K562 (cell line): Measurements from ENCODE around the gene ASCC1. TPM values are rescaled to one million over a fixed set of nuclear protein-coding genes. Genes with fewer than 3 reads are reported as not detected.

Source experiments
- ATF4 ChIP-seq: fragments of 450-650 bp; formaldehyde crosslinking; IDR thresholded peaks from 2 replicates; pipeline ENCODE4 v1.4.0; 2022; ENCODE audit warnings: mild to moderate bottlenecking, moderate library complexity
- DPF2 ChIP-seq: fragments of 450-650 bp; IDR thresholded peaks from 2 replicates; pipeline ENCODE4 v1.6.1; 2016
- EP300 ChIP-seq: IDR thresholded peaks from 2 replicates; pipeline ENCODE4 v1.6.1; 2012; ENCODE audit warnings: low read length, improper control_type of control experiment
- FOSL1 ChIP-seq: fragments of 200-800 bp; sonication (Bioruptor generic); conservative IDR thresholded peaks from 2 replicates; pipeline ENCODE4 v1.6.1; 2016; ENCODE audit warnings: missing genetic modification characterization, missing compliant biosample characterization
- FOXP1 ChIP-seq: sonication (generic); formaldehyde crosslinking; IDR thresholded peaks from 2 replicates; pipeline ENCODE4 v1.8.0; 2022; ENCODE audit warnings: mild to moderate bottlenecking, missing genetic modification reagents
- HDAC1 ChIP-seq, 2 experiments: fragments of 450-650 bp; IDR thresholded peaks; 2 replicates each; pipeline ENCODE4 v1.6.1; 2016 to 2017; ENCODE audit warnings: inconsistent platforms in 1 of 2, mild to moderate bottlenecking in 1 of 2, moderate library complexity in 1 of 2
- HDAC3 ChIP-seq: fragments of 450-650 bp; IDR thresholded peaks from 2 replicates; pipeline ENCODE4 v1.6.1; 2018; ENCODE audit warnings: borderline replicate concordance, mild to moderate bottlenecking, moderate library complexity; ENCODE audit not compliant: partially characterized antibody
- JUND ChIP-seq, 2 experiments: IDR thresholded peaks; 2 replicates in 1 of 2; 3 replicates in 1 of 2; pipeline ENCODE4 v1.6.1; 2011; ENCODE audit warnings: borderline replicate concordance in 2 of 2, low read depth in 2 of 2, low read length in 2 of 2, improper control_type of control experiment in 1 of 2, missing biosample characterization in 1 of 2, missing genetic modification characterization in 1 of 2, missing genetic modification reagents in 1 of 2
- KLF13 ChIP-seq: fragments of 450-650 bp; IDR thresholded peaks from 2 replicates; pipeline ENCODE4 v1.6.1; 2016; ENCODE audit warnings: missing genetic modification characterization, low read depth, mild to moderate bottlenecking, missing compliant biosample characterization, moderate library complexity, borderline replicate concordance
- LCOR ChIP-seq: sonication (generic); formaldehyde crosslinking; IDR thresholded peaks from 2 replicates; pipeline ENCODE4 v1.8.0; 2022; ENCODE audit warnings: mild to moderate bottlenecking, missing genetic modification reagents
- MTA1 ChIP-seq: fragments of 450-650 bp; IDR thresholded peaks from 2 replicates; pipeline ENCODE4 v1.6.1; 2017; ENCODE audit warnings: borderline replicate concordance
- NBN ChIP-seq: fragments of 450-650 bp; IDR thresholded peaks from 2 replicates; pipeline ENCODE4 v1.6.1; 2016; ENCODE audit warnings: low read depth, mild to moderate bottlenecking
- NFE2 ChIP-seq: IDR thresholded peaks from 2 replicates; pipeline ENCODE4 v1.6.1; 2014; ENCODE audit warnings: antibody characterized with exemption, low read depth
- RBM34 ChIP-seq: fragments of 200-400 bp; formaldehyde crosslinking; IDR thresholded peaks from 2 replicates; pipeline ENCODE4 v1.6.1; 2018; ENCODE audit warnings: low read length, borderline replicate concordance; ENCODE audit not compliant: insufficient read depth
- SMARCE1 ChIP-seq: fragments of 450-650 bp; IDR thresholded peaks from 2 replicates; pipeline ENCODE4 v1.7.1; 2016; ENCODE audit warnings: mild to moderate bottlenecking
- SOX6 ChIP-seq: fragments of 450-650 bp; IDR thresholded peaks from 2 replicates; pipeline ENCODE4 v1.6.1; 2014; ENCODE audit warnings: mild to moderate bottlenecking
- USF1 ChIP-seq: sonication (generic); formaldehyde crosslinking; IDR thresholded peaks from 2 replicates; pipeline ENCODE4 v1.9.0; 2022; ENCODE audit warnings: mild to moderate bottlenecking, missing genetic modification reagents
- ZBTB7A ChIP-seq: IDR thresholded peaks from 2 replicates; pipeline ENCODE4 v1.6.1; 2011; ENCODE audit warnings: low read depth, mild to moderate bottlenecking, low read length, moderate library complexity, borderline replicate concordance; ENCODE audit not compliant: control insufficient read depth
- ZFP91 ChIP-seq: sonication (generic); formaldehyde crosslinking; IDR thresholded peaks from 2 replicates; pipeline ENCODE4 v1.8.0; 2022; ENCODE audit warnings: mild to moderate bottlenecking, missing genetic modification reagents
- ZNF24 ChIP-seq: fragments of 450-650 bp; IDR thresholded peaks from 2 replicates; pipeline ENCODE4 v1.6.1; 2016
- ZNF280A ChIP-seq: fragments of 450-650 bp; IDR thresholded peaks from 2 replicates; pipeline ENCODE4 v1.6.1; 2018; ENCODE audit warnings: mild to moderate bottlenecking, low read depth; ENCODE audit not compliant: partially characterized antibody
- ZNF316 ChIP-seq: fragments of 450-650 bp; IDR thresholded peaks from 2 replicates; pipeline ENCODE4 v1.6.1; 2016
- ZNF707 ChIP-seq: fragments of 250-450 bp; sonication (Bioruptor Pico); conservative IDR thresholded peaks from 2 replicates; pipeline ENCODE4 v1.8.0; 2022; ENCODE audit warnings: inconsistent platforms, mild to moderate bottlenecking, moderate library complexity
- ZNF785 ChIP-seq: fragments of 250-450 bp; sonication (Bioruptor Pico); IDR thresholded peaks from 2 replicates; pipeline ENCODE4 v1.4.0; 2020; ENCODE audit warnings: mild to moderate bottlenecking
- polyA plus RNA-seq, 8 experiments: library from polyadenylated mRNA; depleted of rRNA in 4 of 8; stranded (reverse) in 5 of 8; unstranded in 3 of 8; fragments of >200 nt; fragmentation: Nextera tagmentation in 2 of 8; fragmentation: Illumina TruSeq in 1 of 8; extraction: Ambion mirVana in 2 of 8; extraction: Trizol in 1 of 8; gene quantifications; 2 replicates each; pipeline versions ENCODE4 v1.2.1 to v1.2.3, GENCODE V29; 2011 to 2014; ENCODE audit warnings: inconsistent platforms in 1 of 8, missing spikeins in 1 of 8
- total RNA-seq, 7 experiments: library from RNA; depleted of rRNA in 6 of 7; stranded (reverse); fragments of >200 nt in 6 of 7; fragmentation: Illumina TruSeq in 2 of 7; extraction: Trizol in 2 of 7; gene quantifications; 2 replicates each; pipeline versions ENCODE4 v1.2.1 to v1.2.3, GENCODE V29; 2011 to 2021; ENCODE audit warnings: low replicate concordance in 1 of 7

The ASCC1 gene
- total and polyA plus RNA-seq, 9 of the 15 experiments (the other 6 are each of a cell fraction or from before 2014, with no cell fraction given) = 31.7 to 73.3 (median 52.8) TPM

- peak; percentile 77; the same call in 1 of the 2 replicates for TF ChIP-seq NBN
- 0 out of 2 replicates have a peak, but pooled peaks have one; percentile 22 for TF ChIP-seq ATF4 (CRISPR knock-in tag)
- peak; percentile 22; the same call in 1 of the 2 replicates for TF ChIP-seq LCOR (CRISPR knock-in tag)
- TF ChIP-seq FOXP1 (CRISPR knock-in tag) = 0 out of 2 replicates have a peak, but pooled peaks have one; percentile 47
- TF ChIP-seq RBM34 = no peak
- TF ChIP-seq ZFP91 (CRISPR knock-in tag) = no peak
- no peak for TF ChIP-seq KLF13 (tag)
- peak; percentile 80; the same call in 1 of the 2 replicates for TF ChIP-seq MTA1
- peak in 1 of 2 experiments; percentile 75; a peak in 1 of 4 replicates for TF ChIP-seq HDAC1 (IDR thresholded peaks at IDR 0.05)
- peak; percentile 59; the same call in 1 of the 2 replicates for TF ChIP-seq ZBTB7A
- TF ChIP-seq SOX6 = peak; percentile 88
- no peak for TF ChIP-seq ZNF316
- no peak for TF ChIP-seq ZNF707 (CRISPR knock-in tag)
- TF ChIP-seq ZNF785 (CRISPR knock-in tag) = no peak
- TF ChIP-seq JUND (IDR thresholded peaks at IDR 0.05; ENCODE audit: borderline replicate concordance, low read depth, low read length) = peak; percentile 30; the same call in 1 of the 2 replicates
- TF ChIP-seq JUND (tag; IDR thresholded peaks at IDR 0.05; ENCODE audit: borderline replicate concordance, low read depth, low read length) = peak; percentile 54; the same call in 1 of the 3 replicates
- TF ChIP-seq SMARCE1 = peak; percentile 93; the same call in 1 of the 2 replicates
- TF ChIP-seq HDAC3 = peak; percentile 79
- peak; percentile 84 for TF ChIP-seq DPF2
- TF ChIP-seq FOSL1 = peak; percentile 25; the same call in 1 of the 2 replicates
- TF ChIP-seq USF1 (CRISPR knock-in tag) = peak; percentile 66
- 0 out of 2 replicates have a peak, but pooled peaks have one; percentile 6 for TF ChIP-seq NFE2
- peak; percentile 82 for TF ChIP-seq EP300
- no peak for TF ChIP-seq ZNF280A
- peak; percentile 98 for TF ChIP-seq ZNF24
These were observed 41.2 kb upstream of the ASCC1 start (continued) for GRCh38 chr10:72257051-72257892.
